GM18502 (cell line): Measurements from ENCODE around the gene SIM2.

Experiments
- ATAC-seq: cut with Tn5 transposase; IDR thresholded peaks from one replicate; pipeline ENCODE4 v1.9.1; 2021; ENCODE audit warnings: mild to moderate bottlenecking; ENCODE audit not compliant: unreplicated experiment, poor library complexity

SIM2 gene

DNA sequence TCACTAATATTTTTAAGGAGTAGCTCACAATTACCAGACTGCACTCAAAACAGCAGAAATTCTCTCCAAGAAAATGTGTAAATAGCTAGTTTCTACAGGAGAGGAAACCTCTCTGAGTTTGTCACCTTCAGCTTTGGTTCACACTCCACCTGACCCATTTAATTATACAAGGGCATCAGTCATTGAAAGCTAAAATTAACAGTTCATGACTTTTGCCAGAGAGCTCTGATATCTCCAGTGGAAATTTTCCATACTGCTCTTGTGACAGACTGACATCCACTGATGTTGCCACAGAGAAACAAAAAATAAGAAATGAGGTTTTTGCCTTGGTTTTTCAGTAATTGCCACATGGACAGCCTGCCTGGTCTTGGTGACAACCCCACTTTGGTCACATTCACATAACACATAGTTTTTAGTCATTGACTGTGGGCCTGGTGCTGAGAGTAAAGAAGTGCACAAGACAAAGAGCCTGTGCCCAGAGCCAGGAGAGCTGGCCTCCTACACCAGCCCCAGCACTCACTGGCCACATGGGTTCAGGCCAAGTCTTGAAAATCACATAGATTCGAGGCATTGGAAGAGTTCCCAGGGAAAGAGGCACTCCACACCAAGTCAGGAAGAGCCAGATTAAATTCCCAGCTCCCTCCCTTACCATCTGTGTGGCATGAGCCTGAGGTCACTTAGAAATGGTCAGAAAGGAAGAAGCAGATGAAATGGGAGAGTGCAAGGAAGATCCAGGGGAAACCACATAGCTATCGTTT, 13.8 kb upstream of the SIM2 start:
- no peak for ATAC-seq

DNA sequence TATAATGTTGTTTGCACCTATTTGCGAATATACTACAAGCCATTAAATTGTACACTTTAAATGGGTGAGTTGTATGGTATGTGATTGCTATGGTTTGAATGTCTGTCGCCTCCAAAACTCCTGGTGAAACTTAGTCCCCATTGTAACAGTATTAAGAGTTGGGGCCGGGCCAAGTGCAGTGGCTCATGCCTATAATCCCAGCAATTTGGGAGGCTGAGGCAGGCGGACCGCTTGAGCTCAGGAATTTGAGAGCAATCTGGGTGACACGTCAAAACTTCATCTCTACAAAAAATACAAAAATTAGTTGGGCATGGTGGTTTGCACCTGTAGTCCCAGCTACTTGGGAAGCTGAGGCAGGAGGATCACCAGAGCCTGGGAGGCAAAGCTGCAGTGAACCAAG, 12.0 kb upstream of the SIM2 start:
- ATAC-seq: no peak

DNA sequence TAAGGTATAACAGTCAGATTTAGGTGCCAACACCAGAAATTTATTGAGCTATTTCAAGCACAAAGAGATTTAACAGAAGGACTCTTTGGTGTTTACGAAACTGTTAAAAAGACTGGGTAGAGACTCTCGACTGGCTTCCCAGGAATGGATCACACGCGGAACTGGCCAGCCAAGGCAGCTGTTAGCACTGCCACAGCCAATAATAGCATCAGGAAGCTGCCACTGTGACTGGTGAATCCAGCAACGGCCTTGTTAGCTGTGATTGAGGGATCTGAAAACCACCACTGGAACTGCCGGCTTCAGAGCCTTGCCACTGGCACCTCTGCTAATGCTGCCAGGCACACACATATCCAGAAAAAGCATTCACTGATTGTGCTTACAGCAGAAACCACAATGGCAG, 10.6 kb upstream of the SIM2 start:
- no peak for ATAC-seq

DNA sequence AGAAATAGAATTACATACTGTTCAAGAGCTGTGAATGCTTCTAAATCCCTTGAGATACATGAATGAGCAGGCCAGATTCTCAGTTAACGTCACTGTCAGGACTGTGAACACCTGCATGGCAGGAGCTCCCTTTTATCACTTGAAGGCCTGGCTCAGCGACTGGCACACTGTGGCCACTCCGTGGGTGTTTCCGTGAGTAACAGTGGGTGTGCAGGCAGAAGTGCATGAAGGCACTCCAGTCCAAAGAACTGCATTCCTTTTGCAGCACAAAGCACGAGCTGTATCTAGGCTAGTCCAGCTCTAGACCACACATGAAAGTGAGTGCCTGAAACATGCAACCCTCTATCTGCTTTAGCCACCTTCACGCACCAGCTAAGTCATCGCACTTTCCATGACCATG, 9.6 kb upstream of the SIM2 start:
- no peak for ATAC-seq

DNA sequence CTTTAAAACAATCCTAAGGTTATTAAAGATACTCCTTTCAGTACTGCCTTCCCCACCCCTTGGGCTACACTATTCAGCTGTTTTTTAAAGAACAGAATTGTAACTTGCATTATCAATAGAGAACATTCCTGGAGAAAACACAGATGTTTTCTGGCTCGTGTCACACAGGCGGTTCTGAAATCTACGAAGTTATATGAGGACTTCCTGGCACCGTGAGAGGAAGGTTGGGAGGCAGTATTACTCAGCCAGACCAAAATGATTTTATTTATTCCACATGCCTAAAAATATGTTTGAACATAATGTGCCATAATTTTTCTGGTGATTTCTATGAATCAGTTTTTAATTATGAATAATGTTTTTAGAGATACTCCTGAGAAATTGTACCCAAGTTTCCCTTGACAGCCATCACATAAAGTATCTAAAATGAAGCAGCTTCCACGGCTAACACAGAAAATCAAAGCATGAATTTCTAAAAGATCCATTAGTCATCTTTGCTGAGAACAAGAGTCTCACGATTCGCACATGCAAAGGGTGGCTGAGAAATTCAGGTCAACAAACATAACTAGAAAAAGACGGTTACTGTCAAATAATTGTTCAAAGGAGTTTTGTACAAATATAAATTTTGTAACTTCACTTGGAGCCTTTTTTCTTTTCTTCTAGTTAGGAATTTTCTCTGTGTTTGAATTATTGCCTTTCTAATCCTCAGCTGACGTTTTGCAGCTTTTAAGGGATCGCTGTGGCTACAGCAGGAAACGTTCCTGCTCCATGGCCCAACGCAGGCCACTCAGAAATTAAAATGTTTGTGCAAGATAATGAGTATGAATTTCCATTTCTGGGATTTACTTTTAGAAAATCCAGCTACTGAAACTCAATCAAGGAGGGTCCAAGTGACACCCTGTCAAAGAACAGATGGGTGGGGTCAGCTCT, 8.0 kb upstream of the SIM2 start:
- ATAC-seq: no peak

DNA sequence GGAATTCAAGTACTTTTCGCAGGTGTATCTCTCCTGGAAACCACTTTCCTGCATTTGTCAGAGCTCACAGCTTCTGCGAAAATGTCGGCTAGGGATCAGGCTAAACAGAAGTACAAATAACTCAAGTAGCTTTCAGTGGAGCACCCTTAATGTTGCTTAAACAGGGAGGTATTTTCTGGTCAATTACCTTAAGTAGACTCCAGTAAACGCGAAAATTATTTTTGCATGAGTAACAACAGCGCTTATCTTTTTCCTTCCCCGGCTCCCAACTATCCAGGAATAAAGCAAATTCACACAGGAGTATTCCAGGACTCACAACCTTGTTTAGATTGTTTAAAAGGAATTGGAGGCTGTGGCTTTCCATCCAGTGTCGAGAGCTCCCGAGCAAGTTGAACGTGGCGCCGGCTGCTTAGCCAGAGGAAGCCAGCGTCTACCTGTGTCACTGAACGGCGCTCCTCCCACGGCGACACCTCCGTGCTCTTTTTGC, 7.3 kb upstream of the SIM2 start:
- ATAC-seq: no peak

DNA sequence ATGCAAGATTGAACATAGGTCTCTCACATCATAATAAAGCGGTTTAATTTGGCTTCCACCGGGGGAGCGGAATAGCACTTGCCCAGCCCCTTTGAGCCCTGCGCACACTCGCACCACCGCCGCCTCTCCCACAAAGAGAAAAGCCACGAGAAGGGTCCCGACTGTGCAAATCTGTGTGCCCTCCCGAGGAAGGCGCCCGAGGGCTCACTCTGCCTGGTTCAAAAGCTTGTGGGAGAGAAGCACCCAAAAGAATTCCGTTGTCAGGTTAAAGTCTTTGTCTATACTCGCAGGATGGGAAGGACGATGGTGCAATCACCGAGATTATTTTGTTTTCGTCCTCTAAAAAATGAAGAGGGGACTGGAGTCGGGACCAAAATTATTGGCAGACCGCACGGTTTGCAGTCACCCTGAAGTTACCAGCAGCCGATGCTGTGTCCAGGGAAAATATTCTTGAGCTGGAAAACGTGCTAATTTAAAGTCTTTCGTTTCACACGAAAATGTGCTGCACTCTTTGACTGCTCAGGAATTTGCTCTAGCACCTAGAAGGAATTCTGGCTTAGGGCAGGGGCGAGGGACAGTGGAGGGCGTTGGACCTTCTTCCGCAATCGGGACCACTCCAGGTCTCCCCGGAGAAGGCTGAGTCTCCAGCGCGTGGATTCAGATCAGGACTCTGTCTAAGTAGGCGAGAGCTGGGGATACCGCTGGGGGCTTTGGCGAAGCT, 6.6 kb upstream of the SIM2 start:
- no peak for ATAC-seq

DNA sequence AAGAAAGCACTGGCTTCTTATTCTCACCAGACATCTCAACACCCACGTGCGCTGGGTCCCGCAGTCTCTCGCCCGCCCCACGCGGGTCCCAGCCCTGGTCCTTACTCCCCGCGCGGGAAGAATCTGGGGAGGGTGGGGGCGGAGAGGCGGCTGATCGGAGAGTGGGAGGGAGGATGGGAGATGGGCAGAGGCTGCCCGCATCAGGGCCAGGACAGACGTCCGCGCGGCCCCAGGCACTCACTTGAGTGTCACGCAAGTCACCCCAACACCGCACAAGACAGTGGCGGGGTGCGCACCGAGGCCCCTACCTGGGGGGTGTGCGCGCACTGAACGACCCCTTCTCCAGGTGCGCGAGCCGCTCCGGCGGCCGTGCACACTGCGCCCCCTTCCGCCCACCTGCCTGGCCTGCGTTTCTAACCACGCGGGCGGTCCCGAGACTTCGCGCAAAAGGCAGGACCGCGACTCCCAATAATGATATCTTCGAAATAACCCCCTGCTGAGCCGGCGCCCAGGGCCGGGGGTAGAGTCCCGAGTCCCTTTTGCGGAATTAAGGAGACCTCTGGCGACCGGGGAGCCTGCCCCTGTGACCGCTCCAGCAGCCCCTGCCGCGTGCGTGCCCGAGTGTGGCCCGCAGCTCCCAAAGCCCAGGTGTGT, 6.0 kb upstream of the SIM2 start:
- ATAC-seq: no peak

DNA sequence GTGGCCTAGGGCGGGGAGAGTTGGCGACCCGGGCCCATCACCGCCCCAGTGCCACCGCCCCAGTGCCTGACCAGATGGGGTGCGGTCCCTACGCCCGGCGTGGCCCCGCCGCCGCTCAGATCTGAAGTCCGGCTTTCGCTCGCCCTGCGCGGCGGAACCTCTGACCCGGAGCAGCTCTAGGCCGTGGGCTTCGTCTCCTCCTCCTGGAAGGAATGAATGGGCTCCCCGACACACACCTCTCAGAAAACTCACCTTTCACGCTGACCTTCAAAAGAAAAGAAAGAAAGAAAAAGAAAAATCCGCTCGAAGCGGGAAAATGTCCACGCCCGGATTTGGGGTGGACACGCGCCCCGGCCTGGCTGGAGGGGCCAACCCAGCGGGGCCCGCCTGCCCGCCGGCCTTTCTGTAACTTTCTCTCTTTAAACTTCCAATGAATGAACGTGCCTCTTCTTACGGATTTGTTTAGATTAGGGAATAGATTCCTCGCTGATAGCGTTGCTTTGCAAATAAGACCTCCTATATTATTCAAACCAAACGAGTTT, 5.4 kb upstream of the SIM2 start:
- ATAC-seq: no peak

DNA sequence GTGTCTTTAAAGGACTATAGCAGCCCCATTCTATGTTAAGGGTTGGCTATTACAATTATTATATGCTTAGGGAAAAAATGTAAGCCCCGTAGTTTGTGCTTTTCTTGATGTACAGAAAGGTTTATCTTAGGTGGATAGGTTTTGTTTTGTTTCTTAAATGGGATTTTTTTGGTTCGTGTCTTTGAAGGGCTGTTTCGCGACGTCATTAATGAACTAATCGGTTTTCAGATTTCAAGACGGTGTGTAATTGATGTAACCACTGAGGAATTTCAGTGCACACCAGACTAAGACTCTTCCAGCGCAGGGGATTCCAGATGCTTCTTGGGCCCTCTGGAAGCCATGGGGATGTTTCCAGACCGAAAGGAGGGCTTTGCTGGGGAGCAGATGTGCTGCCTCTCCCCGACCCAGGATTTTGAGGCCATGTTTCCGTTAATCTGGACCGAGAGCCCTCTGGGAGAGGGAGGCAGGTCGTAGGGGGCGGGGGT, 4.8 kb upstream of the SIM2 start:
- ATAC-seq: no peak

DNA sequence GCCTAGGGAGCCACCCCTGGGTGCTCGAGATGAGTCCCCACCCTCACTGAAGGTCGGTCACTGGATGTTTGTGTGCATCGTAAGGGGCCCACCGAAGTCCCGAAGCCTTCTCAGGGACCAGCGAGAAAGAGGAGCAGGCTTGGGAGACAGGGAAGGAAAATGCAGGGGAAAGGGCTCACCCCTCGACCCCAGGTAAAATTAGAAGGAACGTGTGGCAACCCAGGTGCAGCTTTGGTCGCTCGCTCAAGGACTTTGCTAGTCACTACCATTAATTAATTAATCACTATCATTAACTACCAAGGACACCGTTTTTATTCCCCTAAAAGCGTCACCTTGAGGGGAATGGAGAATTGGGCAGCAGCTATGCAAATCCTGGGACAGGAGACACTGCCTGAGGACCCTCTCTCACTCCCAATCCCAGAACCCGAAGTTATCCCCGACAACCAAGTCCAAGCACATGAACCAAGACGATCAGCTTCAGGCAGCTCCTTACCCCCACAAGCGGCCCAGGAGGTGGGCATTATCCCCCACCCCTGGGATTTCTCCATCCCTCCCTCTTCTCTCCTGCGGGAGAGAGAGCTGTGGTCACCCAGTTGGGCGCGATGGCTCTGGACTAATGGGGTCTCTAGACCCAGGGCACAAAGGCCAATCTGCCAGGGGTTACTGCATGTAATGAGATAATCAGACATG, 4.2 kb upstream of the SIM2 start:
- ATAC-seq: no peak

DNA sequence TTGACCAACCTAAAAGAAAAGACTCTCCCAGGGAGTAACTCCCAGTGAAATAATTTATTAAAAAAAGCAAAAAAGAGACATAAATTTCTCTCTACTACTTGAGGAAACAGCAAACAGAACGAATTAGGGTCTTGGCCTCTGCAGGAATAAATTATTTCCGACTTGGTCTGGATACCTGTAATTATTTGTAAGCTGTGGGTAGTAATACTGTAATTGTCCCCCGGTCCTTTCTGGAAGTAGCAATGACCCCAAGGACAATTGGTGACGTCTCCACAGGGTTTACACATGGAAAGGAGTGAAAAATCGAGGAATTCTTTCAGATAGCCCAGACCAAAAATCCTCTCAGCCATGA, 3.7 kb upstream of the SIM2 start:
- no peak for ATAC-seq

DNA sequence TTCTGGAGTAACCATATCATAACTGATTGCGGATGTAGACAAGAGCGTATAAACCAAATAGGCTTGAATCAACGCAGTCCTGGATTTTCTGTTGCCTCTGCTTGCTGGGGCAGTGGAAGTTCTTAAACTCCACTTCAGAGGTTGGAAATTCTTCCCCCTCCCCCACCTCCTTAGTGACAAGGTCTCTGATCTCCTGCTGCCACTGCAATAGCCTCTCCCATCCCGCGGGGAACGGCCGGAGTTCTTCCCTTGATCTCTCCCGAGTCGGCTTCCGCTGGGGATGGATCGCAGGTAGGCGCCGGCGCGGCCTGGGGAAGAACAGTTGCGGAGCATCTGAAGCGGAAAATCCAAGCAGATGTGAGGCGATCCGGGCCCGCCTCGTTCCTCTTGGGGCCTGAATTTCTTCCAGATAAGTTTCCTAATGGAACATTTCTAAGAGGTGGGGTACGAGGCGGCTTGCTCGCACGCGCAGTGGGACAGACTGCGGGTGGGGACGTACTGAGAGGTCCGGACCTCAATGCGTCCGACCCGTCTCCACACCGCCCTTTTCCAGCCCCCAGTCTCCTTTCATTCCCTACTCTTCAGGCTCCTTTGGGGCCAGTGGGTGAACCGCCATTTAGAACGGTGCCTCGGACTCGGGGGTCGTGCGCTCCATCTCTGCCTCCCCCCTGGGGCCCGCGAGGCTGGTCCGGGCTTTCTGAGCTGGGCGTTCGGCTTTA, 3.1 kb upstream of the SIM2 start:
- no peak for ATAC-seq

DNA sequence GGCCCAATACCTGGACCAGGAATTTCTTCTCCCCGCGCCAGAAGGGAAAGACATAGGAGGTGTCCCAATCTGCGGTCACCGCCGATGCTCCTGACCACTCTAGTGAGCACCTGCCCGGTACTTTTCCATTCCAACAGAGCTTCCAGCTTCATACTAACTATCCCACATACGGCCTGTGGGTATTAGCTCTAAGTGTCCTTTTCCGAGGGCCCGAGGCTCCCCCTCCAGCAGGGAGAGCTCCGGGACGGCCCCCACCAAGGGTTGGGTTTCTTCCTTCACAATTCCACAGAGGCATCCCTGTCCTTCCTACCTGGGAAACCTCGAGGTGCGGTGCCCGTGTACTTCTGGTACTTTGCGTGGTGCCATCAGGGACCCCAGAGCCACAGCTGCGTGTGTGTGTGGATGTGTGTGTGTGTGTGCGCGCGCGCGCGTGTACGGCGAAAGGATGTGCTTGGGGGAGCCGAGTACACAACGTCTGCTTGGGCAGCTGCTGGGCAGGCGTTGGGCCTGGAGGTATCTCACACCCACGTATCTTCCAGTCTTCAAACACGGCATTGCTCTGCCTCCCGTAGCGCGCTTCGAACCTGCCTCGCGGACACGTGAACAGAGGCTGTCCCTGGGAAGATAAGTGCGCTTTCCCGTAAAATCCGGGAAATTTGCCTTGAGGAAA, 2.4 kb upstream of the SIM2 start:
- no peak for ATAC-seq

DNA sequence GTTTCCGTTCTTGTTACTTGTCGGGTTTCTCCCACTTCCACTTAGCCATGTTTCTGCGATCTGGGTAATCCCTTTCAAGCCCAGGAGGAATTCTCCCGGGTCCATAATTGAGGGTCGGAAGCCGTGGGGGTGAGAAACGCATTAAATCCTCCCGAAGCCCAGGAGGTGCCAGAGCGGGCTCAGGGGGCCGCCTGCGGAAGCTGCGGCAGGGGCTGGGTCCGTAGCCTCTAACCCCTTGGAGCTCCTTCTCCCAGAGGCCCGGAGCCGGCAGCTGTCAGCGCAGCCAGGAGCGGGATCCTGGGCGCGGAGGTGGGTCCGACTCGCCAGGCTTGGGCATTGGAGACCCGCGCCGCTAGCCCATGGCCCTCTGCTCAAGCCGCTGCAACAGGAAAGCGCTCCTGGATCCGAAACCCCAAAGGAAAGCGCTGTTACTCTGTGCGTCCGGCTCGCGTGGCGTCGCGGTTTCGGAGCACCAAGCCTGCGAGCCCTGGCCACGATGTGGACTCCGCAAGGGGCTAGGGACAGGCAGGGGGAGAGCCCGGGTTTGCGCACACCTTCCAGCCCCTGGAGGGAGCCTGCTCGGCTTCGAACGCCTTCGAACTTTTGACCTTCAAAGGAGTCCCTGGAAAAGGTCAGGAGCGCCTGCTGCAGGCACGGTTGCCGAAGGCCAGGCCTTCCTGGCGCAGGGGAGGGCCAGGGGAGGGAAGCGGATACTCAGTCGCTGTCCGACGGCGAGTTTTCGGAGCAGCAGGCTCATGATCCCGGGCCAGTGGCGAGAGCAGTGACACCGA, 1.7 kb upstream of the SIM2 start:
- no peak for ATAC-seq

DNA sequence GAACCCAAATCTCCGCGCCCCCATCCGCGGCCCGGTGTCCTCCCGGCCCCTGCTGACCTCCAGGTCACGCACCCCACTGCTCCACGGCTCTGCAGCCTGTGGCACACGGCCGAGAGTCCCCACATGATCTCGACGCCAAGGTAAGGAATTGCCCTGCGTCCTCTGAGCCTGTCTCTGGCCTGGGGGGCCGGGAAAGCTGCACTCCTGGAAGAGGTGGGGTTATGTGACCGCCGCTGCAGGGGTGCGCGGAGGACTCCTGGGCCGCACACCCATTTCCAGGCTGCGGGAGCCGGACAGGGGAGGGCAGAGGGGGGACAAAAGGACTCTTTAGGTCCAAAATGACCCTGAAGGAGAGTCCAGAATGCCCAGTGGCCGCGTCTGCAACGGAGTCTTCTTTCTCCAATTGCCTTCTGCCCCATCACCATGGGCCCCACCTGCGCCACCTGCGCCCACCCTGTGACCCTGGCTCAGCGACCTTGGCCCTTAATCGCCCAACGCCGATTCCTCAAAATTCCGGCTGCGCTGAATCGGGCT, 997 bp upstream of the SIM2 start:
- no peak for ATAC-seq

DNA sequence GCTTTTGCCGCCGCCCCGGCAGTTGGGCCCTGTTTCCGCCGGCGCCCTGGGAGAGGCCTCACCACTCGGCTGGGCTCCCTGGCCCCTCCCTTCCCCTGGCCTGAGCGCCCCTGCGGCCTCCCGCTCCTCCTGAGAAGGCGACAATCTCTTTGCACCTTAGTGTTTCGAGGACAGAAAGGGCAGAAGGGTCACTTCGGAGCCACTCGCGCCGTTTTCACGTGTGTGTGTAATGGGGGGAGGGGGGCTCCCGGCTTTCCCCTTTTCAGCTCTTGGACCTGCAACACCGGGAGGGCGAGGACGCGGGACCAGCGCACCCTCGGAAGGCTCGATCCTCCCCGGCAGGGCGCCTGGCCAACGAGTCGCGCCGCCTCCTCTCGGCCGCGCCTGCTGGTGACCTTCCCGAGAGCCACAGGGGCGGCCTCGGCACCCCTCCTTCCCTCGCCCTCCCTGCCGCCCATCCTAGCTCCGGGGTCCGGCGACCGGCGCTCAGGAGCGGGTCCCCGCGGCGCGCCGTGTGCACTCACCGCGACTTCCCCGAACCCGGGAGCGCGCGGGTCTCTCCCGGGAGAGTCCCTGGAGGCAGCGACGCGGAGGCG, 432 bp upstream of the SIM2 start:
- no peak for ATAC-seq
